Measurements from ENCODE around the gene MAMDC4.
A peak's percentile ranks its signal among the peaks of the same experiment; 100 is the strongest.
"Not testable (repeated sequence)": the region's sequence is repeated elsewhere in the genome, so short reads cannot be mapped to it uniquely, and the experiment has no call there.

Gene MAMDC4

DNA sequence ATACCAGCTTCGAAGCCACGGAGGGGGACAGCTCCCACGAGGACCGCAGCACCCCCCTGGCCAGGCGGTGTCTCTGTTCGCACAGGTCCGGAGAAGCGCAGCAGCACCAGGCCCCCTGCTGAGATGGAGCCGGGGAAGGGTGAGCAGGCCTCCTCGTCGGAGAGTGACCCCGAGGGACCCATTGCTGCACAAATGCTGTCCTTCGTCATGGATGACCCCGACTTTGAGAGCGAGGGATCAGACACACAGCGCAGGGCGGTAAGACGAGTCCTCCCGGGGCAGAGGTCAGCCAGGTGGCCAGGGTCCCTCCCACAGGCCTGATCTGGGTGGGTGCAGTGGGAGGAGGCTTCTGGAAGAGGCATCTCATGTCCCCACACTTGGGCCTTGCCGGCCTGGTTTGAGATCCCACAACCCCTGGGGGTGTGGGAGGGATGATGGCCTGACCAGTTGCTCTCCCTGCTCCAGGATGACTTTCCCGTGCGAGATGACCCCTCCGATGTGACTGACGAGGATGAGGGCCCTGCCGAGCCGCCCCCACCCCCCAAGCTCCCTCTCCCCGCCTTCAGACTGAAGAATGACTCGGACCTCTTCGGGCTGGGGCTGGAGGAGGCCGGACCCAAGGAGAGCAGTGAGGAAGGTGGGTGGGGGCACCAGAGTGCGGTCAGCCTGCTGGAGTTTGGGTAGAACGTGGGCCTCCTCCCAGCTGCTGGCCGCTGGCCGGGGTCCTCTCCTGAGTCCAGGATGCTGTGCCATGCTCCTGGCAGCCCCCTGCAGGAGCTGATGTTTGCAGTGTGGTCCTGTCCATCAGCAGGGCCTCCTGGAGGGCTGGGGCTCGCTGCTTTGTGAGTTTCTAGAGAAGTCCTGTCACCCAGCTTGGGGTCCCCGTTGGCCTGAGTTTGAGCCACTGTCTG is 12.7 kb upstream of the MAMDC4 start:
- no peak for DNase-seq (ENCODE audit: low read depth in 3 of 3)

DNA sequence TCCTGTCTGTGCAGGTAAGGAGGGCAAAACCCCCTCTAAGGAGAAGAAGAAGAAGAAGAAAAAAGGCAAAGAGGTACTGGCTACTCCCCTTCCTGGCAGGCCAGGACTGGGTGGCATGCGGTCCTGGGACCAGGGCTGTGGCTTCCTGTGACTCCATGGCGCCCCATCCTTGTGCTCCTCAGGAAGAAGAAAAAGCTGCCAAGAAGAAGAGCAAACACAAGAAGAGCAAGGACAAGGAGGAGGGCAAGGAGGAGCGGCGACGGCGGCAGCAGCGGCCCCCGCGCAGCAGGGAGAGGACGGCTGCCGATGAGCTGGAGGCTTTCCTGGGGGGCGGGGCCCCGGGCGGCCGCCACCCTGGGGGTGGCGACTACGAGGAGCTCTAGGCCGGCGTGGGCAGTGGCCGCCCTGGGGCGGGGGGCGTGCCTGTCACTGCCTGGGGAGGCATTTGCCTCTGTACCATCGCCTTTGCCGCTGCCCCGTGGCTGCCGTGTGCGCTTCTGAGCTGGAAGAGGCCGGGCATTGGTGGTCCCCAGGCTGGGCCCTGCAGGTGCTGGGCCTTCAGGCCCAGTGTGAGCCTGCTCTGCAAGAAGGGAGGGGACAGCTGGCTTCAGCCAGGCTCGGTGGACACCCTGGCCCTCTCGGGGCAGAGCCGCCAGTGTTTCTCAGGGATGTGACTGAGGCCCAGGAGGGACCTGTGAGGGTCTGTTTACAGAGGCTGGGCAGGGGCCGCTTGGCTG is 11.8 kb upstream of the MAMDC4 start:
- no peak for DNase-seq (ENCODE audit: low read depth in 3 of 3)

DNA sequence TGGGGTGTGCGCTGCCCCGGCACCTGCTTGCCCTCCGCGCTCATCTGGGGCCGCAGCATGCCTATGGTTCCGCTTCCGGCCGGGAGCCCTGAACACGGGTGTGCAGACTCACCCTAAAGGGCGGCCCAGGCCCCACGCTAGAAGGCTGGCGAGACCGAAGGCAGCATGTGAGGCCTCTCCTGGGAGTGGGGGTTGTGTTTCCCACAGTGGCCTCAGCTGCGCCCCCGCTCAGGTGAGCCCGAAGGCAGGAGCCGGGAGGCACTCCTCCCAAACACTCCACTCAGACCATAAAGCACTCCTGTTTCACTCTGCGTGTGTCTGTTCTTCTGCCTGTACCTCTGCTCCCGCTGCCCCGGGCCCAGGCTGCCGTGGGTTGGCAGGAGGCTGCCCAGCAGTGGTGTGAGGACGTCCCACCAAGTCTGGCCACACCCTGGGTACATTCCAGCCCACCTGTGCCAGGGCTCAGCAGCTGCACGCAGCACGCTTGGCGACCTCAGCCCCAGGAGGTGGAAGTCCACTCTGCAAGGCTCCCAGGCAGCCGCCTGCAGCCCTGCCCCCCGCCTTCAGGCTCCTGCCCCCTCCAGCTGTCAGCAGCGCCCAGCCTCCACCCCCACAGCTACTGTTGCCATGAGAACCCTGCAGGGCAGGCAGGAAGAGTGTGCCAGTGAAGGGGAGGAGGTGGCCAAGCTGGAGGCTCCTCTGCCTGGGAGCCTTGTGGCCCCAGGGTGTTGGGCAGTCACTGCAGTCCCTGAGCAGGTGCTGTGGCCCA is 11.1 kb upstream of the MAMDC4 start:
- no peak for DNase-seq (ENCODE audit: low read depth in 3 of 3)

DNA sequence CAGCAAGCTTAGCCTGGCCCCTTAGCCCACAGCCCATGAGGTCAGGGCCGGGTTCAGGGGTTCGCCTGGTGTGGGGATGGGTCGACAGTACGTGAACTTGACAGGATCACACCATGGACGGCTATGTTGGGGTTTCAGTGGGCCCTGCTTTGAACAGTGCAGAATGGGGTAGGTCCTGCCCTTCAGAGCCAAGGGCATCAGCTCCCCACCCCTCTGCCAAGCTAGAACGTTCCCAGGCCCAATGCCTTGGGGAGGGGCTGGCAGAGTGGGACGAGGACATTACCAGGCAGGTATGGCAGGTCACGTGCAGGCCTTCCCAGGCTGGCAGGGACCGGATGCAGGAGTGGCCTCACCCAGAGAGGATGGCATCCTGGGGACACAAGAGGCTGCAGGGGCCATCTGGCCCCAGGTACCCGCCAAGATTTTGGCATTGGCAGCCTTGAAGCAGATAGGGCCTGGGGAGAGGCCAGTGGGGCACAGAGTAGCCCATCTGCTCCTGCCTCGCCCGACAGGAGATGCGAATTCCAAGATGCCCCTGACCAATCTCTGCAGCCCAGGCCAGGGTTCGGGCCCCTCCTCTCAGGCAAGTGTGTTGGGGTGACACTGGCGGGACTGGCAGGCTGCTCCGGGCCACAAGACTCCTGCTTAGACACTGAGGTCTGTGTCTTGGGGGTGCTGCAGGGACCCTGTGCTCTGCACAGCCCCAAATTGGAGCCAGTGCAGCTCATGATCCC is 10.3 kb upstream of the MAMDC4 start:
- not testable (repeated sequence) for DNase-seq (ENCODE audit: low read depth in 3 of 3)

DNA sequence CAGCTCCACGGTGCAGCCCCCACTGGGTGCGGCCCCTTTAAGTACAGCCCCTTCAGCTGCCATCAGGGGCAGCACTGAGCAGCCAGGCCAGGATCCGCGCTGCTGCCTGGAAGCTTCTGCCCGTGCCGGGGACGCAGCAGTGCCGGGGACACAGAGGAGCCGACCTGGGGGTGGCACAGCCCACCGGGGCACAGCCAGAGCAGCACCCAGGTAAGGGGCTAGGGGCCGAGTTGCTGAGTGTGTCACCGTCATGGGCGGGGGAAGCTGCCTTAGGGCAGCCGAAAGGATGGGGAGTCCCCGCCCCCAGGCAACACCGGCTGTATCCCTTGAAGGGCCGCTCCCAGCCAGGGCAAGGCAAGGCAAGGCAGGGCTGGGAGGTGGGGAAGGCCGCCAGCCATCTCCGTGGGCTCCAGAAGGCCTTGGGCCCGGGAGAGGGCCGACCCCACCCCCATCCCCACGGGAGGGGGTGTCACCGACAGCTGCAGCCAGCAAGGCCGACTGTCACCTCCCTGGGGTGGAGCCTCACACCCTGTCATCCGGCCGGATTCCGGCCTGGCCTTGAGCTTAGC is 9.7 kb upstream of the MAMDC4 start, which contains the start of gene AJM1:
AJM1 (plus strand) TSS at position 99 of the 569 bp plus-strand sequence. CDS start 1,937 bp downstream, outside the sequence.
- peak; percentile 61 to 68 (median 66) for DNase-seq (ENCODE audit: low read depth in 3 of 3)

- DNase-seq (ENCODE audit: low read depth in 3 of 3): not testable (repeated sequence)
These were observed 8.9 kb upstream of the MAMDC4 start for GRCh38 chr9:136843159-136843800.

DNA sequence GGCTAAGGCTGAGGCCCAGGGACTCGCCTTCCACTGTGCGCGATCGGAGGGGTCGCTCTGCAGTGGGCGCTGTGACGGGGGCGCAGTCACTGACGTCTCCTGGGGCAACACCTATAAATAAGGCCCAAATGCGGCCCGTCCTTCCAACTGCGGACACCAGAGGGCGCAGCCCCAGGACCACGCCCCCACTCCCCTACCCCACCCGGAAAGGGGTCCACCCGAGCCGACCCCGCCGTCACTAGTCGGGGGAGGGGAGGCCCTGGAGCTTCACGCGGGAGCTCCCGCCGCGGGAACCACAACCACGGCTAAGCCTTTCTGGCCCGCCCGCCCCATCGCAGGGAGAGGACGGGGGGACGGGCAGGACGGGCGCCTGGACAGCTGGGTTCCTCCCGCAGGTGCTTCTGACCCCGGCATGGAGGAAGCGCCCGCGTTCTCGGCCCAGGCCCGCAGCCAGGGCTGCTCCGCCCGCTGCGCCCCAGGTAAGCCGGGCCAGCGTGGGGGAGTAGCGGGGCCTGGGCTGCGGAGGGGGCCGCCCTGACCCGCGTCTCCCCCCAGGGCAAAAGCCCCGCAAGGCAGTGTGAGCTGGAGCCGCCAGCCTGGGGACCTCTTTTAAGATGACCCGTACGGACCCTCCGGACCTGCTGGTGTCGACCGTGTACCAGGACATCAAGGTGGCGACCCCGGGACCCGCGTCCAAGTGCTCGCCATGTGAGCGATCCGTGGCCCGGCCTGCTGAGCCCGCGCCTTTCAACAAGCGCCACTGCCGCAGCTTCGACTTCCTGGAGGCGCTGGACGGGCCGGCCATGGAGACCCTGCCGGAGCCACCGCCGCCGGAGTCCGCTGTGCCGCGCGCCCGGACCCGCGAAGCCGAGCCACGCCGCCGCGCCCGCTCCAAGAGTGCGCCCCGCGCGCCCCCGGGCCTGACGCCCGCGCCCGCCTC is 8.1 kb upstream of the MAMDC4 start:
- peak in 2 of 3 donors; percentile 39 to 41 for DNase-seq (ENCODE audit: low read depth in 3 of 3)

DNA sequence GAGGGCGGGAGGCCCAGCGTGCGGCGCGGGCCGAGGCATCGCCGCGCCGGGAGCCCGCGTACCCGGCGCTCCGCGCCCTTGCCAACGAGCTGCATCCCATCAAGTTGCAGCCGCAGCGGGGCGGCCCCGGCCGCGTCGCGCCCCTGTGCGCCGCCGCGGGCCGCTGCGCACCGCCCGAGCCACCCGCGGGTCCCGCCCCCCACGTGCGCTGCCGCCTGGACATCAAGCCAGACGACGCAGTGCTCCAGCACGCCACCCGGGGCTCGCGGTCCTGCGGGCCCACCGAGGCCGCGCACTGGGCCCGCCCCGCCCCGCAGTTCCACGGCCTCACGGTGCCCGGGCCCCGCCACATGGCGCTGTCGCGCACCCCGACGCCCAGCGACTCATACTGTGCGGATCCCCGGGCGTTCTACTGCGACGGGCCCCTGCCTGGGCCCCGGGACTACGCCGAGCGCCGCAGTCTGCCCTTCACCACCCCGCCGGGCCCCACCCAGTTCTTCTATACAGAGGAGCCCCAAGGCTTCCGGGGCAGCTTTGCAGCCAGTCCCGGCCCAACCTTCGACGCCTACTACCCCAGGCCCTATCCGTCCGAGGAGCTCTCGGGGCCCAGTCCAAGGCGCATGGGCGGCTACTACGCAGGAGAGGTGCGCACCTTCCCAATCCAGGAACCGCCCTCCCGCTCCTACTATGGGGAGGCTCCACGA is 7.2 kb upstream of the MAMDC4 start:
- no peak for DNase-seq (ENCODE audit: low read depth in 3 of 3)

GRCh38 chr9:136845465-136846260 is 6.5 kb upstream of the MAMDC4 start:
- DNase-seq (ENCODE audit: low read depth in 3 of 3): no peak

- DNase-seq (ENCODE audit: low read depth in 3 of 3): no peak
These were observed 5.6 kb upstream of the MAMDC4 start for GRCh38 chr9:136846376-136847087.

DNA sequence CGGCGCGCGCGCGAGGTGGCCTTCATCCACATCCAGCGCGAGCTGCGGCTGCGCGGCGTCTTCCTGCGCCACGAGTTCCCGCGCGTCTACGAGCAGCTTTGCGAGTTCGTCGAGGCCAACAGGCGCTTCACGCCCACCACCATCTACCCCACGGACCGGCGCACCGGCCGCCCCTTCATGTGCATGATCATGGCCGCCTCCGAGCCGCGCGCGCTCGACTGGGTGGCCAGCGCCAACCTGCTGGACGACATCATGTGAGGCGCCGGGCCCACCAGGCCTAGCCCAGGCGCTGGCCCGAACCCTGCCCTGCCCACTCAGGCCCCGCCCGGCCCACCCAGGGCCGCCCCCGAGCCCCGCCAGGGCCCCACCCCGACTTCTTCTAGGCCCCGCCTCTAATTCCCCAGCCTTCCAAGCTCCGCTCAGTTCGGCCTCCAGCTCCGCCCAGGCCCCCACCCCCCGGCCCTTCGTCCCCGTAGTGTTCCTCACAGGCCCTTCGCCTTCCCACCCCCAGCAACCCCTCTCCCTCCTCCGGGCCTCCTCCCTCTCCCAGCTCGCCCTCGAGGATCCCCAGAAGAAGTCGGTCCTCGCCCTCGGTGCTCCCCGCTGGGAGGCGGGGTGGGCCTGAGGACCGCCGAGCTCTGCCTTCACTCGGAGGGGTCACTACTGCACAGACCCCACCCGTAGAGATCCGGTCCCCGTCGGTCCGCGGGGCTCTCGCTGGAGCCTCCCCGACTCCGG is 4.9 kb upstream of the MAMDC4 start:
- no peak for DNase-seq (ENCODE audit: low read depth in 3 of 3)

GRCh38 chr9:136847826-136848392 is 4.2 kb upstream of the MAMDC4 start:
- peak; percentile 78 to 86 (median 79) for DNase-seq (ENCODE audit: low read depth in 3 of 3)

DNA sequence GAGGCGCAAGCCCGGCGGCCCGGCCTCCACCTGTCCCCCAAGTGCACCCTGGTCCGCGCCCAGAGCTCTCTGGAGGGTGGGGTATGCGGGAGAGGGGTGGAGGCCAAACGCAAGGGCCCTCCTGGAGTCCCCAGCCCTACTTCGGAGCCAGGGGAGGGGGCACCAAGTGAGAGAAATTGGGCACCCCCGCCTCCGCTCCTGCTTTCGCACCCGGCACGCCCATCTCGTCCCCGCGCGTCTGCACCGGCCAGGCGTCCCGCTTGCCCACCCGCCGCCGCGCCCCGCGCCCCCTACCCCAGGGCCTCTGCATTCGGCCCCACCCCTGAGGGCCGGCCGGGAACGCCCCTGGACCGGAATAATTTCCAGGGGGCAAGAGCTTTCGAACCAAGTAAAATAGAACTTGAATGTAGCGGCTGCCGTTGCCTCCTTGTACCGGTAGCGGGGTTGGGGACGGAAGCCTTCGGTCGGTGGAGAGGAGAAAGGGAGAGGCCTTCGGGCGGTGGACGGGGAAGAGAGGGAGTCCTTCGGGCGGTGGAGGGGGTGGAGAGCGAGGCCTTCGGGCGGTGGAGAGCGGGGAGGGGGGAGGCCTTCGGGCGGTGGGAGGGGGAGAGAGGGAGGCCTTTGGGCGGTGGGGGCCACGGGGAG is 3.6 kb upstream of the MAMDC4 start:
- no peak for DNase-seq (ENCODE audit: low read depth in 3 of 3)

- DNase-seq (ENCODE audit: low read depth in 3 of 3): peak; percentile 92 to 95 (median 95)
These were observed 2.8 kb upstream of the MAMDC4 start, which contains the start of gene PHPT1 for GRCh38 chr9:136849038-136849959. TSS of gene PHPT1 (plus strand) at chr9:136849409. CDS start at chr9:136849431, 22 bp downstream.

Measured in stimulated activated CD4-positive, alpha-beta T cell treated with anti-CD3 and anti-CD28 coated beads, TNF-alpha, amount 100 ng/mL, for 48 hours (primary cell).